ENCODE data around the gene SLC25A21.

Gene SLC25A21

GRCh38 chr14:37140176-37140575 lies 32.2 kb downstream of the SLC25A21 start:
- DNase-seq, result no peak

GRCh38 chr14:37139710-37140109 lies 32.7 kb downstream of the SLC25A21 start:
- no peak for DNase-seq

- DNase-seq, result no peak
These were observed 33.5 kb downstream of the SLC25A21 start for GRCh38 chr14:37138898-37139297.

GRCh38 chr14:37133284-37133913 lies 39.0 kb downstream of the SLC25A21 start:
- no peak for DNase-seq

GRCh38 chr14:37131205-37131604 lies 41.2 kb downstream of the SLC25A21 start:
- no peak for DNase-seq

GRCh38 chr14:37129047-37129446 lies 43.4 kb downstream of the SLC25A21 start:
- no peak for DNase-seq

GRCh38 chr14:37124614-37125013 lies 47.8 kb downstream of the SLC25A21 start:
- no peak for DNase-seq

GRCh38 chr14:37122919-37123639 lies 49.3 kb downstream of the SLC25A21 start:
- DNase-seq, result no peak

- no peak for DNase-seq
These were observed 50.1 kb downstream of the SLC25A21 start for GRCh38 chr14:37122288-37122687.

- DNase-seq, result no peak
These were observed 53.6 kb downstream of the SLC25A21 start for GRCh38 chr14:37118673-37119366.

- DNase-seq, result no peak
These were observed 55.2 kb downstream of the SLC25A21 start for GRCh38 chr14:37116933-37117849.

GRCh38 chr14:37115406-37115805 lies 57.0 kb downstream of the SLC25A21 start:
- no peak for DNase-seq

GRCh38 chr14:37114559-37114958 lies 57.8 kb downstream of the SLC25A21 start:
- no peak for DNase-seq

GRCh38 chr14:37114002-37114401 lies 58.4 kb downstream of the SLC25A21 start:
- no peak for DNase-seq

GRCh38 chr14:37098132-37098531 lies 74.3 kb downstream of the SLC25A21 start:
- no peak for DNase-seq

GRCh38 chr14:37094502-37094901 lies 77.9 kb downstream of the SLC25A21 start:
- DNase-seq, result no peak

- no peak for DNase-seq
These were observed 79.0 kb downstream of the SLC25A21 start for GRCh38 chr14:37093364-37093763.

- DNase-seq, result no peak
These were observed 80.8 kb downstream of the SLC25A21 start for GRCh38 chr14:37091651-37092050.

- no peak for DNase-seq
These were observed 82.4 kb downstream of the SLC25A21 start for GRCh38 chr14:37090026-37090425.

GRCh38 chr14:37089410-37089809 lies 83.0 kb downstream of the SLC25A21 start:
- DNase-seq, result no peak

GRCh38 chr14:37088356-37089215 lies 83.8 kb downstream of the SLC25A21 start:
- no peak for DNase-seq

GRCh38 chr14:37087520-37087919 lies 84.9 kb downstream of the SLC25A21 start:
- no peak for DNase-seq

Data from activated T-cell treated with anti-CD3 and anti-CD28 coated beads for 4 hours (primary cell).